Activated CD4-positive, alpha-beta T cell treated with anti-CD3 and anti-CD28 coated beads, Interleukin-2, amount 10 ng/mL, durations not matched to agents 7 days and 5 days (primary cell): ENCODE results near the gene SIMC1. TPM values are rescaled to one million over a fixed set of nuclear protein-coding genes. Genes with fewer than 3 reads are reported as not detected.

Experiments used
- CTCF ChIA-PET: fragments of 350-600 bp; sonication (Branson Sonifier 250); formaldehyde crosslinking; loops from one replicate; lab custom pipeline; 2021; ENCODE audit warnings: antibody characterized with exemption; lab: Charles Lee
- POLR2A ChIA-PET: fragments of 350-600 bp; sonication (Branson Sonifier 250); formaldehyde crosslinking; loops from one replicate; lab custom pipeline; 2021; ENCODE audit warnings: antibody characterized with exemption; lab: Charles Lee
- DNase-seq: peaks from one replicate; pipeline ENCODE4 v3.0.0-alpha.2; 2020
- H3K27ac Mint-ChIP-seq: one replicate; pipeline ENCODE4 v1.8.0; 2021; ENCODE audit warnings: mild to moderate bottlenecking, moderate library complexity, mixed read lengths
- H3K27me3 Mint-ChIP-seq: one replicate; pipeline ENCODE4 v1.8.0; 2021; ENCODE audit warnings: mixed read lengths
- H3K36me3 Mint-ChIP-seq: one replicate; pipeline ENCODE4 v1.8.0; 2021; ENCODE audit warnings: low read depth, mixed read lengths
- H3K4me1 Mint-ChIP-seq: one replicate; pipeline ENCODE4 v1.8.0; 2021; ENCODE audit warnings: mixed read lengths
- H3K4me3 Mint-ChIP-seq: one replicate; pipeline ENCODE4 v1.8.0; 2021; ENCODE audit warnings: mild to moderate bottlenecking, moderate library complexity, mixed read lengths
- H3K9me3 Mint-ChIP-seq: one replicate; pipeline ENCODE4 v1.8.0; 2021; ENCODE audit warnings: mixed read lengths
- total RNA-seq, 2 experiments: library from RNA; stranded (reverse); gene quantifications; one replicate each; pipeline ENCODE4 v1.2.3, GENCODE V29; 2021

Gene SIMC1
- total RNA-seq, 2 experiments from 2014 or later: 29.9 to 30.2 TPM

DNA sequence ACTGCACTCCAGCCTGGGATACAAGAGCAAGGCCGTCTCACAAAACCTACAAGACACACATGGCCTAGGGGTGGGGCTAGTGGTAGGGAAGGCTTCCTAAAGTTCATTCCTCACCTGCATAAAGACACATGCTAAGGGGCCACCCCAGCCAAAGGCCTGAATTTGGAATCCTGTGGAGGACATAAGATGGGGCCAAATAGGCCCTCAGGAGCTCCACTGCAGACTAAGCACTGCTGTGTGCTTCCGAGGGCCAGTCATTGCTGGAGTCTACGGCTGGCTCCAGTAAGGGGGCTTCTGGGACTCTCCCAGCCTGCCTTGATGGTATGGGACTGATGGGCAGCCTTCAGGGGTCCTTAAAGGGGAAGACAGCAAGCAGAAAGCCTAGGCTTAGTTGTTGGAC is 144.5 kb downstream of the SIMC1 start:
- peaks cover 23% of the 10 kb centered on the region for H3K4me1 Mint-ChIP-seq
- no peak for DNase-seq
- no peaks in the 10 kb centered on the region for H3K9me3 Mint-ChIP-seq
- H3K27me3 Mint-ChIP-seq: no peaks in the 10 kb centered on the region
- H3K27ac Mint-ChIP-seq: no peak overlapping the region
- ChIA-PET CTCF (interaction anchor here (1.6 to 2.9 kb wide), 2 partner anchors 11 to 20 kb away, joined by 5 to 11 read pairs; partner anchors contain the start of gene KIAA1191), POLR2A (no interaction called here)
- H3K4me3 Mint-ChIP-seq: no peak overlapping the region
- peaks cover 52% of the 10 kb centered on the region for H3K36me3 Mint-ChIP-seq

DNA sequence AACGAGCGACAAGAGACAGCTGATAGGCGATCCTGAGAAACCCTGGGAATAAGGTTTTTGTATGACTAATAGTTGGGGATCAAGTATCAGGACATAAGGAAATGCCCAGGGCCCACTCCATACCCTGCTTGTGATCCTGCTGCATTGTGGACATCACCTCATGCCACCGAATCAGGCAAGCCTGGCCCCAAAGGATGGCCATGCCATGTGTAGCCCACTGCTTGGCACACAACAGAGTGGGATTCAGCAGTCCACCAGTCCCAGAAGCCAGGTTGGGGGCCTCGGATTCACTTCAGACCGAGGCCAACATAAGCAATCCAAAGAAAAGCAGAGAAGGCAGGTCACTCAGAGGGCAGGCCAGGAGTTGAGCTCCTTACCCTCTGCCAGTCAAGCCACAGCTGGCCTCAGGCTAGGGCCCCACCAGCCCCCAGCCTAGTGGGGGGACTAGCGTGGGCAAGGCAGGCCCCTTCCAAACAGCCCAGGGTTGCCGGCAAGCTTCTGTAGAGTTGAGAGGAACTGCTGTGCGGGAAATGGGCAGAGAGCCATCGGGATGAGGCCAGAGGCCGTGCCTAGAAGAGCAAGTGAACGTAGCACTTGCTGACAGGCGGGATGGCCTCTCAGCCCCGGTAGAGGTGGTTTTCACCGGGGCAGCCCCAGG is 145.2 kb downstream of the SIMC1 start:
- DNase-seq: no peak
- Mint-ChIP-seq H3K9me3 (no peaks in the 10 kb centered on the region), H3K4me3 (no peak overlapping the region), H3K36me3 (peaks cover 55% of the 10 kb centered on the region), H3K4me1 (peaks cover 25% of the 10 kb centered on the region), H3K27ac (no peak overlapping the region), H3K27me3 (no peaks in the 10 kb centered on the region)
- ChIA-PET POLR2A (no interaction called here), CTCF (interaction anchor here (0.9 to 2.9 kb wide), 2 partner anchors 12 to 22 kb away, joined by 3 to 11 read pairs; partner anchors contain the start of gene KIAA1191)

DNA sequence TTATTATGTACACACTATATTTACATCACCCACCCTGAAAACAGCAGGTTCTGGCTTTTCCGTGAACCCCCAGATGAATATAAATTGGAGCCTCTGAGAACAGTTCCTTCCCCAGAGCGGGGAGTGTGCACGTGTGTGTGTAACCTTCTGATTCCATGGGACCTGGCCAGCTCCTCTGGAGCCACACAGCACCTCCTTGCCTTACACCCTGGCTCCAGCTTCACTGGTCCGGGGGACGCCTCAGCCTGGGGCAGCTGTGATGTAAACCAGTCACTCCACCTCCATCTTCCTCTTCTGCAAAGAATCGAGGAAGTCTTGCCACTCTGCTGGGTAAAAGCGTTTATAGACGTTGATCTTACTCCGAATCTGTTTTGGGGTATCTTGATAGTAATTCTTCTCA is 145.7 kb downstream of the SIMC1 start:
- peaks cover 25% of the 10 kb centered on the region for H3K4me1 Mint-ChIP-seq
- H3K27ac Mint-ChIP-seq: no peak overlapping the region
- H3K4me3 Mint-ChIP-seq: no peak overlapping the region
- H3K36me3 Mint-ChIP-seq: peaks cover 55% of the 10 kb centered on the region
- ChIA-PET POLR2A (no interaction called here), CTCF (interaction anchor here (0.9 to 2.9 kb wide), 3 partner anchors 9 to 22 kb away, joined by 3 to 11 read pairs (median 3); partner anchors contain the start of gene KIAA1191)
- no peak for DNase-seq
- H3K27me3 Mint-ChIP-seq: no peaks in the 10 kb centered on the region
- no peaks in the 10 kb centered on the region for H3K9me3 Mint-ChIP-seq

DNA sequence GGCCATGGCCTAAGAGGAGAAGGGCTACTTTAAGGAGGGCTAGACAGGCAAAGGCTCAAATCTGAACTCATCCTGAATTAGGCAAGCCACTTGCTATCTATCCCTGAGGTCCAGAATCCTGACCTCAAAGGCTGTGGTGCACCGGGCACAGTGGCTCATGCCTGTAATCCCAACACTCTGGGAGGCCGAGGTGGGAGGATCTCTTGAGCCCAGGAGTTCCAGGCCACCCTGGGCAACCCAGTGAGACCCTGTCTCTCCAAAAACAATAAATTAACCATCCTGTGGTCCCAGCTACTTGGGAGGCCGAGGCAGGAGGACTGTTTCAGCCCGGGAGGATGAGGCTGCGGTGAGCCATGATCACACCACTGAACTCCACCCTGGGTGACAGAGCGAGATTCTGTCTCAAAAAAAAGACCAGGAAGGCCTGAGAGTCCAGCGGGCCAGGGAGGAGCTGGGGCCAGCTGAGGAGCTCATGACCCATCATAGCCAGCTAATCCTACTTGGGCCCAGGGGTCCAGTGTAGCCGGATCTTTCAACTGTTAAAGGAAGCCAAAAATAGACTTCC is 146.2 kb downstream of the SIMC1 start:
- CTCF ChIA-PET: interaction anchor here (0.6 to 2.9 kb wide), 3 partner anchors 9 to 152 kb away, joined by 3 to 11 read pairs (median 3); no protein-coding TSS in a partner anchor
- H3K4me3 Mint-ChIP-seq: no peak overlapping the region
- H3K27me3 Mint-ChIP-seq: no peaks in the 10 kb centered on the region
- DNase-seq: no peak
- H3K4me1 Mint-ChIP-seq: peaks cover 27% of the 10 kb centered on the region
- POLR2A ChIA-PET: no interaction called here
- no peaks in the 10 kb centered on the region for H3K9me3 Mint-ChIP-seq
- peaks cover 55% of the 10 kb centered on the region for H3K36me3 Mint-ChIP-seq
- H3K27ac Mint-ChIP-seq: no peak overlapping the region

DNA sequence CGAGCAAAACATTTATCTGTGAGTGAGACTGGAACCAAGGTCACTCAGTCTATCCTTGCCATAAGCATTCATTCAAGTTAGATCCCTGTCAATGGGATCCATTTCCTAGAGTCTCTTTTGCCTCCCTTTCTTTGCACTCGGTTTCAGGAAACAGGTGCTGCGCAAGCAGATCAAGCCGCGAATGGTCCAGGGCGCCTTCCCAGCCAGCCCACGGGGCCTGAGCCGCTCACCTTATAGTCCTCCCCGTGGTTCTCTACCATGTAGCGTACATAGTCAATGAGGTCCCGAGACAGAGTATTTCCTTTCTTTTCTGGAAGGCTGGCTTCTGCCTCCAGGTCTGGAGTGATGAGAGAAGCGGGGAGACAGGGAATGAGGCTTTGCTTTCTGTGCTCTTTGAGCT is 146.8 kb downstream of the SIMC1 start:
- POLR2A ChIA-PET: no interaction called here
- no peak for DNase-seq

DNA sequence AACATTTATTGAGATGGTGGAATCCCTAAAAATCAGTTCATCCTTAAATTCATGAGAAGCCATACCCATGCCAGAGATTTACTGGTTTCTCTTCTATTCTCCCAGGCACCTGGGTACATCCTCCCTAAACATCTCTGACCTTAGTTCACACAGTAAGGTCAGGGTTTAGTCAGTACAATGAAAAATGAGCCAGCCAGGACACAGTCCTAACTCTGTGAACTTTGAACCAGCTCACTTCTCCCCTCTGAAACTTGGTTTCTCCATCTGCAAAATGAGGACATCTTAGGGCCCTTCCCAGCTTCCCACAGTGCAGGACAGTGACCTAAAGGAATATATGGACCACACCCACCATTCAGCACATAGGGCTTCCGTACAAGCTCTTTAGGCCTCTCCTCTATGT is 148.3 kb downstream of the SIMC1 start:
- peak overlapping the region; percentile 95 for H3K4me3 Mint-ChIP-seq
- CTCF ChIA-PET: interaction anchor here (1.5 kb wide), 1 partner anchor 12 kb away, joined by 5 read pairs; no protein-coding TSS in a partner anchor

More for the DNA sequence above, 146.8 kb downstream of the SIMC1 start:
- Mint-ChIP-seq H3K36me3 (peaks cover 56% of the 10 kb centered on the region), H3K9me3 (no peaks in the 10 kb centered on the region), H3K27ac (no peak overlapping the region), H3K4me3 (no peak overlapping the region), H3K27me3 (no peaks in the 10 kb centered on the region), H3K4me1 (peaks cover 30% of the 10 kb centered on the region)
- CTCF ChIA-PET: interaction anchor here (0.6 to 2.9 kb wide), 4 partner anchors 10 to 151 kb away, joined by 3 to 11 read pairs (median 4); no protein-coding TSS in a partner anchor

DNA sequence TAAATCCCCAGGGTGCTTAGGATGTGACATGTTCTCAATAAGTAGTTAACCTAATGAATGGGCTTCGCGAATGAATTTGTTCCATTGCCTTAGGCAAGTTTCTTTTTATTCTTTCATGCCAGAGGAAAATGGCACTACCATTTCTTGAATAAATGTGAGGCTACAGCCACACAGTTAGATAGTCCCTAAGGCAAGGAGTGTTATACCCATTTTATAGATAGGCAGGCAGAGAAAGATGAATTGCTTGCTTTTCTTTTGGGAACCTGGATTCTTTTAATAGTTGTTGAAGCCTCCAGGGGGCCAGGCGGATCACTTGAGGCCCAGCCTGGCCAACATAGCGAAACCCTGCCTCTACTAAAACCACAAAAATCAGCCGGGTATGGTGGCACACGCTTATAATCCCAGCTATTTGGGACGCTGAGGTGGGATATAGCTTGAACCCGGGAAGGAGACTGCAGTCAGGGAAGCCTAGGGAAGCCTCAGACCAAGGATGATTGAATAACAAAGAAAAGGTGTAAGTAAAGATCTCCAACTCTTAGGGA is 149.2 kb downstream of the SIMC1 start:
- H3K4me1 Mint-ChIP-seq: peaks cover 39% of the 10 kb centered on the region
- DNase-seq: no peak
- H3K9me3 Mint-ChIP-seq: no peaks in the 10 kb centered on the region
- H3K27ac Mint-ChIP-seq: peak overlapping the region; percentile 98
- no peaks in the 10 kb centered on the region for H3K27me3 Mint-ChIP-seq
- ChIA-PET CTCF (no interaction called here), POLR2A (no interaction called here)
- peak overlapping the region; percentile 95 for H3K4me3 Mint-ChIP-seq
- peaks cover 56% of the 10 kb centered on the region for H3K36me3 Mint-ChIP-seq

More for the DNA sequence above, 148.3 kb downstream of the SIMC1 start:
- Mint-ChIP-seq H3K9me3 (no peaks in the 10 kb centered on the region), H3K27me3 (no peaks in the 10 kb centered on the region), H3K4me1 (peaks cover 36% of the 10 kb centered on the region), H3K27ac (peak overlapping the region; percentile 26), H3K36me3 (peaks cover 60% of the 10 kb centered on the region)
- POLR2A ChIA-PET: no interaction called here
- DNase-seq: no peak

DNA sequence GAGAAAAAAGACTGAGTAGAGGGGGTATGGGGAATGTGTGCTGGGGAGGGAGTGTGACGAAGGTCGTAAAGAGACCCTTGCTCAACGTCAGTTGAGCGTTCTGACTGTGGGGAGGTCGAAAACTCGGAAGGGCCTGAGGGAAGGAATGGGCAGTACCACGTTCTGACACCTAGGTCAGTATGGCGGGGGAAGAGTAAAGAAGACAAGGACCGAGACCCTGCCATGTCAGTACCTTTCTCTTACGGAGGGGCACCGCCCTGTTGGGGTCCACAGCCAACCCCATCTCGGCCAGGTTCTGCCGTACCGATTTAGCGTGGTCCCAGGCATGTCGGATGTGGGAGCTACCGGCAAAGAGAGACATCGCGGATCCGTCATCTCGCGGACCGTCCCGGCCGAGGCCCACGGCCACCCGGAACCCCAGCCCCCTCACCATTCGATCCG is 149.8 kb downstream of the SIMC1 start:
- Mint-ChIP-seq H3K4me3 (peak overlapping the region; percentile 95), H3K9me3 (no peaks in the 10 kb centered on the region), H3K4me1 (peaks cover 39% of the 10 kb centered on the region), H3K36me3 (peaks cover 55% of the 10 kb centered on the region), H3K27me3 (no peaks in the 10 kb centered on the region), H3K27ac (peak overlapping the region; percentile 98)
- ChIA-PET CTCF (no interaction called here), POLR2A (no interaction called here)
- no peak for DNase-seq

DNA sequence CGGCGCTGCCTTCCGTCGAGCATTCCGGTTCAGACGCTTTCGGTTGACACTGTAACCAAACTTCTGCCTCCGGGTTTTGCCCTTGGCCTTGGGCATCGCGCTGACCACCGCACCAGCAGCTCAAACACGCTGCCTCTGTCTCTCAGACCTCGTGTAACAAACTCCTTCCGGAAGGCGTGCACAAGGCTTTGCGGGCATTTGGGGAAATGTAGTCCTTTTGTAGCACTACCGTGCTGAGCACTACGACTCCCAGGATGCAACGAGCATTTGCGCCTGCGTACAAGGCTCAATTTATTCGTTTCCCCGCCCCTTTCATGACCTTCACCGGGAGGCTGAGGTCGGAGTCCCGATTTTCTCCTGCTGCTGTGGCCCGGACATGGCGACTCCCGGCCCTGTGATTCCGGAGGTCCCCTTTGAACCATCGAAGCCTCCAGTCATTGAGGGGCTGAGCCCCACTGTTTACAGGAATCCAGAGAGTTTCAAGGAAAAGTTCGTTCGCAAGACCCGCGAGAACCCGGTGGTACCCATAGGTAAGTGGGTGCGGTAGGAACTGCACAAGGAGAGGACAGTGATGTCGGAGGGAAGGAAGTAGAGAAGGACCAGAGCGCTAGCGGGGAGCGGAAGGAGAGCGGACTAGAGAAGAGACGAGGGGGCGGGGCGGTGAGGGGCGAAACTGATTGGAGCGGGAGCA is 150.4 kb downstream of the SIMC1 start, which contains the start of the genes HIGD2A and NOP16:
Gene HIGD2A (plus strand): TSS at position 308 of the 691 bp plus-strand sequence. CDS start 69 bp downstream, at position 377.
Gene NOP16 (minus strand): TSS at position 155 of the 691 bp plus-strand sequence. CDS start 59 bp downstream, at position 96.
- Mint-ChIP-seq H3K4me1 (peaks cover 39% of the 10 kb centered on the region), H3K9me3 (no peaks in the 10 kb centered on the region), H3K27ac (peak within 1 kb of the TSS; percentile 98), H3K36me3 (peaks cover 52% of the 10 kb centered on the region), H3K4me3 (peak within 1 kb of the TSS; percentile 95), H3K27me3 (no peaks in the 10 kb centered on the region)
- DNase-seq: peak; percentile 100
- CTCF ChIA-PET: no interaction called here
- POLR2A ChIA-PET: no interaction called here

DNA sequence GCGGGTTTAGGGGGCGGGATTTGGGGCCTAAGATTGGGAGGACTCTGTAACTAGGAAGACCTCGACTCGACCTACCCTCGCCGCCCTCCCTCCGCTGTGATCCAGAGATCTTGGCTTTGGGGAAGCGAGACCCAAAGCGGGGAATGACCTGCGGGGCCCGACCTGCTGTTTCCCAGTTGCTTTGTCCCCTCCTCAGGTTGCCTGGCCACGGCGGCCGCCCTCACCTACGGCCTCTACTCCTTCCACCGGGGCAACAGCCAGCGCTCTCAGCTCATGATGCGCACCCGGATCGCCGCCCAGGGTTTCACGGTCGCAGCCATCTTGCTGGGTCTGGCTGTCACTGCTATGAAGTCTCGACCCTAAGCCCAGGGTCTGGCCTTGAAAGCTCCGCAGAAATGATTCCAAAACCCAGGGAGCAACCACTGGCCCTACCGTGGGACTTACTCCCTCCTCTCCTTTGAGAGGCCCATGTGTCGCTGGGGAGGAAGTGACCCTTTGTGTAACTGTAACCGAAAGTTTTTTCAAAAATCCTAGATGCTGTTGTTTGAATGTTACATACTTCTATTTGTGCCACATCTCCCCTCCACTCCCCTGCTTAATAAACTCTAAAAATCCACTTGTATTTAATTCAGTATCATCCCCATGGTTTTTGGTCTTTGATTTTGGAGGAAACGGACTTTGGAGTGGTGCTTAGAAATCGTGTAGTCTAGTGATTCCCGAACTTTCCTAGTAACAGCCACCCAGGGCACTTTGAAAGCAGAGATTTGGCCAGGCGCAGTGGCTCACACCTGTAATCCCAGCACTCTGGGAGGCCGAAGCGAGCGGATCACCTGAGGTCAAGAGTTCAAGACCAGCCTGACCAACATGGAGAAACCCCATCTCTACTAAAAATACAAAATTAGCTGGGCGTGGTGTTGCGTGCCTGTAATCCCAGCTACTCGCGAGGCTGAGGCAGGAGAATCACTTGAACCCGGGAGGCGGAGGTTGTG is 151.2 kb downstream of the SIMC1 start:
- no peak for DNase-seq
- CTCF ChIA-PET: interaction anchor here (0.7 to 1.1 kb wide), 2 partner anchors 58 to 1054 kb away, joined by 3 to 8 read pairs; no protein-coding TSS in a partner anchor
- POLR2A ChIA-PET: interaction anchor here (0.7 kb wide), 1 partner anchor 35 kb away, joined by 4 read pairs; no protein-coding TSS in a partner anchor
- no peaks in the 10 kb centered on the region for H3K27me3 Mint-ChIP-seq
- H3K27ac Mint-ChIP-seq: peak overlapping the region; percentile 98
- no peaks in the 10 kb centered on the region for H3K9me3 Mint-ChIP-seq
- peak overlapping the region; percentile 95 for H3K4me3 Mint-ChIP-seq
- H3K4me1 Mint-ChIP-seq: peaks cover 39% of the 10 kb centered on the region
- peaks cover 44% of the 10 kb centered on the region for H3K36me3 Mint-ChIP-seq

DNA sequence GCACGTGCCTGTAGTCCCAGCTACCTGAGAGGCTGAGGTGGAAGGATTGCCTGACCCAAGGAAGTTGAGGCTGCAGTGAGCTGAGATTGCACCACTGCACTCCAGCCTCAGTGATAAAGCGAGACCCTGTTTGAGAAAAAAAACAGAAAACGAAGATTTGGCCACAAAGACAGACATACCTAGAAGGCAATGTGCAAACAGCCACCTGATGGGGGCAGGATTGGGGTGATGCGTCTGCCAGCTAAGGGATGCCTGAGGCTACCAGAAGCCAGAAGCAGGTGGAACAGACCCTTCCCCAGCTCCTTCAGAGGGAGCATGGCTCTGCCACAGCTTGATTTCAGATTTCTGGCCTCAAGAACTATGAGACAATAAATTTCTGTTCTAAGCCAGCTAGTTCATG is 153.3 kb downstream of the SIMC1 start:
- DNase-seq: no peak
- Mint-ChIP-seq H3K9me3 (no peaks in the 10 kb centered on the region), H3K36me3 (peaks cover 28% of the 10 kb centered on the region), H3K4me1 (peaks cover 28% of the 10 kb centered on the region), H3K27me3 (no peaks in the 10 kb centered on the region), H3K4me3 (no peak overlapping the region), H3K27ac (no peak overlapping the region)
- ChIA-PET CTCF (interaction anchor here (1.1 to 1.5 kb wide), 2 partner anchors 31 to 56 kb away, joined by 3 to 5 read pairs; no protein-coding TSS in a partner anchor), POLR2A (no interaction called here)
